ENCODE data around the gene CCNC.
A peak's percentile ranks its signal among the peaks of the same experiment; 100 is the strongest.

CCNC gene

DNA sequence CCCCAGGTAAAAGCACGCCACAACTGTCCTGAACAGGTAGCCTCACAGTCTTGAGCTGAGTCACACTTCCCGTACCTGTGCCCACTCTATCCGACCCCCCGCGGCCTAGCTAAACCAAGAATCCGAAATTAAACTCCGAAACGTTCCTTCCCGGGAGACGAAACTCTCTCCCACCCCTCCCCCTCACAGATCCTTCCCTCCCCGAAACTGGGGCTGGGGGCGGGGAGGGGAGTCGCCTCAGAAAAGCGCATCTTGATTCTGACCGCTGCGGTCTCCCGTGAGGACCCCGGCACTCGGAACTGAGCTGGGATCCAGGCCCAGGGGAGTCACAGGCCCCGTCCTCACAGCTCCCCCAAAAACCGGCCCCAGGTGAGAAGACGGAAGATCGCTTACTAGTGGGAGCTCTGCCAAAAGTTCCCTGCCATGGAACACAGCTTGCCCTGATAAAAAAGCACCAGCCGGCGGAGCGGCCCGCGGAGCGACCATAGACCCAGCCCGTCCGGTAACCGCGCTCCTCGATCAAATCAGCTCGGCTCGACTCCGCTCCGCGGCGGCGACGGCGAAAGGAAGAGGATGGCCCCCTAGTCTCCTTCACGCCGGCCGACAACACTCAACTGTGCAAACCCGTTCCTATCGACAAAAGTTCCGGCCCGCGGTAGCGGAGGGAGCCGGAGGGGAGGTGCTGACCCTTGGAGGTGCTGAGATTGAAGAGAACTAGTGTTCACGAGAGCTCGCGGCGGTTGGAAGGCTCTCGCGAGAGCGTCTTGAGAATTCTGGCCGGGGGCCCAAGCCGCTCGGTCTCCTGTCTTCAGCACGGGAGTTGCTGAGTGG, at the start of gene CCNC:
Gene CCNC (minus strand): TSS at position 558 of the 831 bp plus-strand sequence. CDS start 133 bp downstream, at position 425.
- DNase-seq, result peak; percentile 95

DNA sequence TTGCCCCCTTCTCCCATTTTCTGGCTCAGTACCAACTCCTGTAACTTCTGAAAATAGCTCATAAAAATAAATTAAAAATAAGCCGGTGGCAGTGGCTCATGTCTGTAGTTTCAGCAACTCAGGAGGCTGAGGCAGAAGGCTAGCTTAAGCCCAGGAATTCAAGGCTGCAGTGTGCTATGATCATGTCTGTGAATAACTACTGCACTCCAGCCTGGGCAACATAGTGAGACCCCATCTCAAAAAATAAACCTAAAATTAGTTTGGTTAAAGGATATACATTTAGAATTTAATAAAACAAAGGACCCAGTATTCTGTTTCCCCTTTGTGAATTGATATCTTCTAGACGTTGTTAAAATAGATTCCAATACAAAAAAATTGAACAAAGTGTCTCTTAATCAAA, 48.7 kb upstream of the CCNC start:
- DNase-seq, result no peak

DNA sequence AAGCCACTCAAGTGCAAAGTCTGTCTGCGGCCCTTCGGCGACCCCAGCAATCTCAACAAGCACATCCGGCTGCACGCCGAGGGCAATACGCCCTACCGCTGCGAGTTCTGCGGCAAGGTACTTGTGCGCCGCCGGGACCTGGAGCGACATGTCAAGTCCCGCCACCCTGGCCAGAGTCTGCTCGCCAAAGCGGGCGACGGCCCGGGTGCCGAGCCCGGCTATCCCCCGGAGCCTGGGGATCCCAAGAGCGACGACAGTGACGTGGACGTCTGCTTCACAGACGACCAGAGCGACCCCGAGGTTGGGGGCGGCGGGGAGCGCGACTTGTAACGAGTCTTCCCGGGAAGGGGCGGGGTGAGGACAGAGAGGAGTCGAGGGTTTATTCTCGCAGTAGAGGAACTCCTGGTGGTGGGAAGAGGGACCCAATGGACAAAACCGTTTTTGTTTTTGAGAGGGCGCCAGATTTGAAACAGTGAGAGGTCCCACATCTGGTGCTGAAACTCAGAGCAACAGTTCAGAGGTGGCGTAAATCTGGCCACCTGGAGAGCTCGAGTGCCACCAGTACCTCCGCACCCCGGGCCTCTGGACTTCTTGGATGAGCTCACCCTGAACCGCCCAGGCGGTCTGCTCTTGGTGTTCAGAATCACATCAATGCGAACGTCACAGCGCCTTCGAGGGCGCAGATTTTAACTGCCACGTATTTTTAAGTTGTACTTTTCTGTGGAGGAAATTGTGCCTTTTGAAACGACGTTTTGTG, 46.1 kb upstream of the CCNC start:
- peak; percentile 45 to 57 for DNase-seq

- peak; percentile 48 to 62 for DNase-seq
Observed at GRCh38 chr6:99613705-99614429, 45.4 kb upstream of the CCNC start.

DNA sequence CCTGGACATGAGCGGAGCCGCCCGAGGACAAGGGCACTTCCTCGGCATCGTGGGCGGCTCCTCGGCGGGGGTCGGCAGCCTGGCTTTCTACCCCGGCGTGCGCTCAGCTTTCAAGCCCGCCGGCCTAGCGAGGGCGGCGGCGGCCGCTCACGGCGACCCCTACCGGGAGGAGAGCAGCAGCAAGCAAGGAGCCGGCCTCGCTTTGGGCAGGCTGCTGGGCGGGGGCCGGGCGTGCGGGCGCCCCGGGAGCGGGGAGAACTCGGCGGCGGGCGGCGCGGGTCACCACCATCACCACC, 44.9 kb upstream of the CCNC start:
- peak; percentile 60 to 70 for DNase-seq

DNA sequence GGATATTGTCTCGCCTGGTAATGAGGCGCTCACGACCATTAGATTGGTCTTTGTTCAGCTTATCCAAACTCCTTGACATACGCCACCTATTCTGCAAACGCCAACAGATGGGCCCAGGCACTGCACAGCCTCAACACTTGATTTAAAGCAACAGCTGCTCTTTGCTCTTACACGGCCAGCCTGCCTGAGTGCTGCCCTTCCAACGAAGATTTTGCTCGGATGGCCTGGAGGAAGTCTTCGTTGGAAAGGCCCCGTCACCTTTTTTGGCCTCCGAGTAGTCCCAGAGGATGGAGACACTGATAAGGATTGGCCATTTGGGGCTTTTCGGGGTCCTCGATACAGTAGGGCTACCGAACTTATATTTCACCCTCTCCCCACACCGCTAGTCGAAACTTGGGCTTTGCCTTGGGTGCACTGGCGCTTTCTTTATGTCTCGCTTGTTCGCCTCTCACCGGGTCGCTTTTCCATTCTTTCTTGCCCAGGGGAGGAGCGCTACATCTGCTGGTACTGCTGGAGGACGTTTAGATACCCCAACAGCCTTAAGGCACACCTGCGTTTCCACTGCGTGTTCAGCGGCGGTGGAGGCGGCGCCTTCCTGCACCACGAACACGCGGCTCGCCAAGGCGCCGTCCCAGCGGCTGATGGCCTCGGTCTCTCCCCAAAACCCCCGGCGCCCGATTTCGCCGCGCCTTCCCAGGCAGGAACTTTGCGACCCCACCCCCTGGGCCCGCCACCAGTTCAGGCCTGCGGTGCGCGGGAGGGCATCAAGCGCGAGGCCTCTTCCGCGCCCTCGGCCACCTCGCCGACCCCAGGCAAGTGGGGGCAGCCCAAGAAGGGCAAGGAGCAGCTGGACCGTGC, 44.3 kb upstream of the CCNC start:
- peak in 1 of 2 experiments; percentile 29 for DNase-seq

DNA sequence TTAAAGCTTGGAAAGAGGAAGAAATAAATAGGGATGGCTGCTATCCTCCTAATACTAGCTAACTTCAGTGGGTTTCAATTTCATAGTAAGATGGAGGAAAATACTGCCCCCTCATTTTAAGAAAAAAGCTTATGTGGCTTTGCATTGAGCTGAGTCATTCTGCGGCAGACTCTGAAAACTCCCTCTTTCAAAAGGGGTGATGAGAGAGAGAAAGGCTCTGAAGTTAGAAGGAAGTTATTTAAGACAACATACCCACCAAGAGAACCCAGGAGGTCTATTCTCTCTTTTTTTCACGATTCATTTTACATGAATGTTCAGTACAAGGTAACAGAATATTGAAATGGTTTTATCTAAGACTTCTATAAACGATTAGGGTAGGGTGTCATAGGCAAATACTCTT, 42.7 kb upstream of the CCNC start:
- DNase-seq, result peak in 1 of 2 experiments; percentile 23

GRCh38 chr6:99609905-99610489, 41.5 kb upstream of the CCNC start:
- no peak for DNase-seq

- peak in 1 of 2 experiments; percentile 16 for DNase-seq
Observed at GRCh38 chr6:99608886-99609482, 40.5 kb upstream of the CCNC start.

GRCh38 chr6:99608059-99608885, 39.8 kb upstream of the CCNC start:
- DNase-seq, result peak in 1 of 2 experiments; percentile 20

DNA sequence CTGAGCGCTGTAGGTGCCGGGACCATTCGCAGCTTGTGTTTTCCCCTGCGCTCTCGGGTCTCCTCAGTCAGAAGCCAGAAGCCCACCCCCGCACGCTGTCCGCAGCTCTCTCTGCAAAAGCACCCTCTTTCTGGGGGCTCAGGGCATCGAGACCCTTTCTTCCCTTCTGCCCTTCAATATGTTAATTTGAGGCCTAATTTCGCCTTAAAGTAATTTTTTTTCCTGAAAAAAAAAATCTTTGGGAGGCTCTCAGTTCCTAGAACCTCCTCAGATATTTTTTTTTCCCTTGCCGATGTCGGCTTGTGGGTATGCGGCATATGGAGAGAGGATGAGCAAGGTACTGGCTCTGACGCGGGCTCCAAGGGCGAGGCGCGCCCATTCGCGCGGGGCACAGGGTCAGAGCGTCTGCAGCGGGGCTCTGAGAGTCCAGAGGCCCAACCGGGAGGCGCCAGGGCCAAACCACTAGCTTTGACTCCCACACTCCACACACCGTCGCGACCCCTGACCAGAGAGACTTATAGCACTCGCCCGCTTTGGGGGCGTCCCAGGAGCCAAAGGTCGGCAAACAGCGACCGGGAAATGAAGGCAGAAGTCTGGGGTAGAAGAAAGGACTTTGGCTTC, 39.1 kb upstream of the CCNC start:
- peak in 1 of 2 experiments; percentile 20 for DNase-seq

GRCh38 chr6:99606656-99607415, 38.4 kb upstream of the CCNC start, which contains the start of gene PRDM13:
PRDM13 (plus strand) TSS chr6:99606833; CDS start chr6:99607035, 202 bp downstream.
- peak in 1 of 2 experiments; percentile 32 for DNase-seq

GRCh38 chr6:99605911-99606655, 37.6 kb upstream of the CCNC start:
- DNase-seq, result no peak

- peak in 1 of 2 experiments; percentile 41 for DNase-seq
Observed at GRCh38 chr6:99605074-99605734, 36.7 kb upstream of the CCNC start.

GRCh38 chr6:99604166-99605073, 36.0 kb upstream of the CCNC start:
- peak in 1 of 2 experiments; percentile 25 for DNase-seq

DNA sequence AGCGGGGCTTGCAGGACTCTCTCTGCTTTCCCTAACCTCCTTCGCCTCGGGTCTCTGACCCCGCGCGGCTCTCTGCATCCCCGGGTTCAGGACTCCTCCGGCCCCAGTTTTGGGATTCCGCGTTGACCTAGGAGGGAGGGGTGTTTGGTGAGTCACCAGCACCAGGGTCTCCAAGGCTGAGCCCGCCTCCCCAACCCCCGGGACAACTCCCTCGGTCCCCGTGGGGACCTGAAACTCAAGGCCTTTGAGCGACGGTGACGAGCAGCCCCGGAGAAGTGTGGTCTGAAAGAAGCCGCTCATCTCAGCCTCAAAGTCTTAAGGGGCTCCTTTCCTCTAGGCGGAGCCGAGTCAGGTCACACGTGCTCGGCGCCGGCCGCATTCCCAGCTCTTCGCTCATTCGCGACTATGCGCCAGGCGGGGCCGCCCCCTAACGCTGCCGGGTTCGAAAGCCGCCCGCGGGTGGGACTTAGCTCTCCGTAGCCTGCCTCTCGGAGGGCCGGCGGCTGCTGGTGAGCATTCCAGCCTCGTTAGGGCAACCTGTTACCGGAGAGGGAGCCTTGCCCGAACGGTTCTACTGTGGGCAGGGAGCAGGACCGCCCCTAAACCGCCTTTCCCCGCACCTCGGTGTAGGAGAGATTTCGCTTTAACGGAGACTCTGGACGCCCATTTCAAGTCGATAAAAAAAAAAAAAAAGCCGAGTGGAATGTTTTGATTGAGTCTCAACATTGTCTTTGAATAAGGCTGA, 35.1 kb upstream of the CCNC start:
- DNase-seq, result peak; percentile 49 to 58

Measured in activated T-cell treated with anti-CD3 and anti-CD28 coated beads, Interleukin-2, amount 50 U/mL, for 48 hours (primary cell).